B cell (primary cell): ENCODE results near the gene SLC6A2. TPM values are rescaled to one million over a fixed set of nuclear protein-coding genes. Genes with fewer than 3 reads are reported as not detected.

Experiments
- polyA plus RNA-seq: library from polyadenylated mRNA; depleted of rRNA; stranded (reverse); fragments of >200 nt; gene quantifications from 2 replicates; pipeline ENCODE4 v1.2.3, GENCODE V29; 2012
- total RNA-seq, 2 donors: library from RNA; stranded (reverse); fragments of 120-200 nt in 1 of 2; gene quantifications; 1 replicate in 1 of 2; 2 replicates in 1 of 2; pipeline versions ENCODE4 v1.2.3 to v1.2.4, GENCODE V29; 2013 to 2022

Gene SLC6A2
- total and polyA plus RNA-seq, 2 donors (not counting 1 experiment from before 2014, with no cell fraction given) = not detected

Other genes starting within 250 kb of the SLC6A2 start
- not detected in 2 replicates for gene MMP2, start 176.8 kb upstream of the SLC6A2 start, total RNA-seq
- gene MMP2, start 176.8 kb upstream of the SLC6A2 start, polyA plus RNA-seq = not detected in 2 replicates
- gene LPCAT2, start 146.9 kb upstream of the SLC6A2 start, total RNA-seq = 0.59 TPM in 1 of 2 replicates, not detected in the other
- gene LPCAT2, start 146.9 kb upstream of the SLC6A2 start, polyA plus RNA-seq = 0.15 and 0.16 TPM in 2 replicates
- not detected in 2 replicates for gene CAPNS2, start 89.3 kb upstream of the SLC6A2 start, total RNA-seq
- gene CAPNS2, start 89.3 kb upstream of the SLC6A2 start, polyA plus RNA-seq = not detected in 2 replicates
- gene CES1, start 177.1 kb downstream of the SLC6A2 start, total RNA-seq = 0.37 TPM in 1 of 2 replicates, not detected in the other
- 0.20 and 1.2 TPM in 2 replicates for gene CES1, start 177.1 kb downstream of the SLC6A2 start, polyA plus RNA-seq
- not detected in 2 replicates for gene CES5A, start 219.4 kb downstream of the SLC6A2 start, total RNA-seq
- not detected in 2 replicates for gene CES5A, start 219.4 kb downstream of the SLC6A2 start, polyA plus RNA-seq